Epithelial cell of esophagus (primary cell): Measurements from ENCODE around the gene BTF3L4.
"Not testable (repeated sequence)": the region's sequence is repeated elsewhere in the genome, so short reads cannot be mapped to it uniquely, and the experiment has no call there.

Source experiments
- DNase-seq: peaks from one replicate; pipeline ENCODE4 v3.0.0; 2010; ENCODE audit warnings: low read depth
- H3K4me3 ChIP-seq: 2 replicates; pipeline ENCODE4 v1.5.1; 2011; ENCODE audit warnings: mild to moderate bottlenecking, low read length, control low read depth
- CTCF ChIP-seq: IDR thresholded peaks from 2 replicates; pipeline ENCODE4 v1.5.1; 2011; ENCODE audit warnings: low read depth, mild to moderate bottlenecking, low read length, control low read depth, inconsistent platforms; ENCODE audit not compliant: insufficient read depth; ENCODE audit errors: missing control alignments

Gene BTF3L4

GRCh38 chr1:52056163-52056936 is at the start of gene BTF3L4:
Gene BTF3L4 (plus strand): TSS chr1:52056295. CDS start chr1:52059848, 3,553 bp downstream.
- TF ChIP-seq CTCF = no peak
- peak; percentile 96 for DNase-seq
- H3K4me3 ChIP-seq = peak within 1 kb of the TSS; percentile 87

GRCh38 chr1:52007215-52008002 is 48.7 kb upstream of the BTF3L4 start:
- no peak for TF ChIP-seq CTCF
- no peak overlapping the region for H3K4me3 ChIP-seq
- DNase-seq = no peak

- TF ChIP-seq CTCF = no peak
- no peak overlapping the region for H3K4me3 ChIP-seq
- no peak for DNase-seq
These were observed 47.9 kb upstream of the BTF3L4 start for GRCh38 chr1:52008071-52008809.

- TF ChIP-seq CTCF = no peak
- no peak for DNase-seq
- H3K4me3 ChIP-seq = no peak overlapping the region
These were observed 34.0 kb upstream of the BTF3L4 start for GRCh38 chr1:52022133-52022532.

- no peak for TF ChIP-seq CTCF
- peak; percentile 16 for DNase-seq
- no peak overlapping the region for H3K4me3 ChIP-seq
These were observed 29.8 kb upstream of the BTF3L4 start for GRCh38 chr1:52026278-52026677.

- no peak for DNase-seq
- TF ChIP-seq CTCF = no peak
- H3K4me3 ChIP-seq = no peak overlapping the region
These were observed 27.8 kb upstream of the BTF3L4 start for GRCh38 chr1:52028328-52028727.

- H3K4me3 ChIP-seq, DNase-seq: not testable (repeated sequence)
These were observed 27.3 kb upstream of the BTF3L4 start for GRCh38 chr1:52028839-52029238.
